PC-9 (cell line): ENCODE results near the gene ANO1.

Source experiments
- EZH2 ChIP-seq: fragments of 200-600 bp; sonication (generic); IDR thresholded peaks from 2 replicates; pipeline ENCODE4 v1.8.0; 2017; ENCODE audit warnings: antibody characterized with exemption, low read depth
- TF ChIP-seq, protein P1 (sequence below): fragments of 200-600 bp; sonication (generic); conservative IDR thresholded peaks from 2 replicates; pipeline ENCODE4 v1.6.1; 2017; ENCODE audit warnings: mixed run types, antibody characterized with exemption, mild to moderate bottlenecking, moderate library complexity

DNA sequence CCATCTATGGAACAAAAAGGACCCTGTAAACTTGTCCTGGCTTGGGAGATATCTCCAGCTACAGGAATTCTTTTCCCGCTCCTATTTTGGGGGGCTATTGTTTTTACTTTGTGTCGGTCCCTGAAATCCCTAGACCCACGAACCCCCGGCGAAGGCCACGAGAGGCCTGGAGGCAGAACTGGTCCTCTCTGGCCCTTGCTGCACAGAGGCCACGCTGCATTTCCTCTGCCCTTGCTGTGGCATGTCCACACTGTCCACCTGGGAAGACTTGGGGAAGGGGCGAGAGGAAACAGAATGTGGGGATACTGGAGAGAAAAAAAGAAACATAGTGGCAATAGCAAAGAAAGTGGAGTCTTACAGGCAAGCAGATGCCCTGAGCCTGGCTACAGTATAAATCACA is 2.3 kb upstream of the ANO1 start:
- no peak for TF ChIP-seq EZH2
- TF ChIP-seq, protein P1, sequence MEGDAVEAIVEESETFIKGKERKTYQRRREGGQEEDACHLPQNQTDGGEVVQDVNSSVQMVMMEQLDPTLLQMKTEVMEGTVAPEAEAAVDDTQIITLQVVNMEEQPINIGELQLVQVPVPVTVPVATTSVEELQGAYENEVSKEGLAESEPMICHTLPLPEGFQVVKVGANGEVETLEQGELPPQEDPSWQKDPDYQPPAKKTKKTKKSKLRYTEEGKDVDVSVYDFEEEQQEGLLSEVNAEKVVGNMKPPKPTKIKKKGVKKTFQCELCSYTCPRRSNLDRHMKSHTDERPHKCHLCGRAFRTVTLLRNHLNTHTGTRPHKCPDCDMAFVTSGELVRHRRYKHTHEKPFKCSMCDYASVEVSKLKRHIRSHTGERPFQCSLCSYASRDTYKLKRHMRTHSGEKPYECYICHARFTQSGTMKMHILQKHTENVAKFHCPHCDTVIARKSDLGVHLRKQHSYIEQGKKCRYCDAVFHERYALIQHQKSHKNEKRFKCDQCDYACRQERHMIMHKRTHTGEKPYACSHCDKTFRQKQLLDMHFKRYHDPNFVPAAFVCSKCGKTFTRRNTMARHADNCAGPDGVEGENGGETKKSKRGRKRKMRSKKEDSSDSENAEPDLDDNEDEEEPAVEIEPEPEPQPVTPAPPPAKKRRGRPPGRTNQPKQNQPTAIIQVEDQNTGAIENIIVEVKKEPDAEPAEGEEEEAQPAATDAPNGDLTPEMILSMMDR, result no peak
